GDM1 (cell line): Measurements from ENCODE around the gene ZBTB18.

Source experiments
- DNase-seq: peaks from one replicate; lab custom pipeline; 2025; lab: John Stamatoyannopoulos, UW

The ZBTB18 gene

DNA sequence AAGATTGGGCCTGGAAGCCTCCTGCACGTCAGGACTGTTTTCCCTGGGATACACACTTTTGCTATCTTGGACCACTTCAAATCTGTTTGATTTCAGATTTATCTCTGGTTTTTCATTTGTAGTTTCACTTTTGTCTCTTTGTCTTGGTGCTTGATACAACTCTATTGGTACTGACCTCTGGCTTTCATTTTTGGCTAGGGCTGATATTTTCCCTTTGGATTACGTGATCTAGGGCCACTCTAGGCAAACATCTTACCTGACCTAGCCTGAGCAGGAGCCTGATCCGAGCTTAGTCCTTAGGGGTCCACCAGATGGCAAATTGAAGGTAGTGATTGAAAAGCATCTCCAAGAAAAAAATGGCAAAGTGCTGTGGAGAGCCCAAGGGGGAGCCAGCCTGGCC lies 39.6 kb downstream of the ZBTB18 start:
- DNase-seq = no peak

DNA sequence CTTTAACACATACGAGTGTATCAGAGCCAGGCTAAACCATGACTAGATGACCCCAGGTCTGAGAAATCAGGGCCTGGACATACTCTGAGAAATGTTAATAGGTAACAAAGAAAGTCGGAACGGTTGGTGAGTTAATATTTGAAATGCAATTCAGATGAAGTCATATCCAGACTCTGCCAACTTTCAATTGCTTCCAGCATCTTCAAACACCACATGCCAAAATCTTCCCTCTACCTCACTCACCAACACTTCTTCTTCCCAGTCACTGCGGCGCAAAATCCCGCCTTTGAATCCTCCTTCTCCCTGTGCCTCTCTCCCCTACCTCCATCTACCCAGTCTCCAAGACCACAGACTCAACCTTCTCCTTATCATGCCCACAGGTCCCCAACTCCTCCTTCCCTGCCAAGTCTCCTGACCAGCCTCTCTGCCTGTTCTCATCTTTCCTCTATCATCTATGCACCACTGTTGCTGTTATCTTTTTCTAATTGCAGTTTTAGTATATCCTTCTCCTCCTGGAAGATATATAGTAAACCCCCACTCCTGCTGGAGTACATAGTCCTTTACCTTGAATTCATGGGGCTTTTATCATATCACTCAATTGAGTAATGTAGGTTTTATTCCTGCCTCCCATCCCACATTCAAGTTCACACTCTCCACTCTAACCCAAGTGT lies 41.3 kb downstream of the ZBTB18 start:
- DNase-seq = no peak

DNA sequence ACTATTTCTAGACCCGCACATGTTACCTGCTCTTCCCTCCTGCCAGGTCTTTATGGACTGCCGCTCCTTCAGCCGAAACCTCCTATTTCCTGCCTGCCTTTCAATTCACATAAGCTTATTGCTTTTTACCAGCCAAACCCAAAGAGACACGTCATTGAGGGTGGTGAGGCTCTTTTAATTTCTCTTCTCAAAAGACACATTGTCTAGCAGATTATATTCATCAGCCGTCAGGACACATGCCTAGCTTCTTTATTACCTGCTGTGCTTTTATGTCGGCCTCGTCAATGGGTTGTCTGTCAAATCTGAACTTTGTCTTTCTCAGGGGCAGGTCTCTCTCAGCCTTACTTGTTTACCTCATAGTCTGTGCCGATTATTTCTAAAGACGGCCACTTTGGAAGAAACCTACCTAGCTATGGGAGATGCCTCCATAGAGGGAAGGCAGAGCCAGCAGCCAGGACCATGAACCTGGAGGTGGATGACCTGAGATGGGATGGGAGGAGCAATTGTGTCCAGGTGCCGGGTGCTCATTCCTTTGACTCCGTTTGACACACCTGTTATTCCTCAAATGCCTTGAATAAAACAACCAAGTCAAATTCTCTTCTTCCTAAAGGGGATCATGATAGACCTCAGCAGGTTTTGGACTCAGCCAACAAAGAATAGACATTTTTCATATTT lies 42.0 kb downstream of the ZBTB18 start:
- no peak for DNase-seq

DNA sequence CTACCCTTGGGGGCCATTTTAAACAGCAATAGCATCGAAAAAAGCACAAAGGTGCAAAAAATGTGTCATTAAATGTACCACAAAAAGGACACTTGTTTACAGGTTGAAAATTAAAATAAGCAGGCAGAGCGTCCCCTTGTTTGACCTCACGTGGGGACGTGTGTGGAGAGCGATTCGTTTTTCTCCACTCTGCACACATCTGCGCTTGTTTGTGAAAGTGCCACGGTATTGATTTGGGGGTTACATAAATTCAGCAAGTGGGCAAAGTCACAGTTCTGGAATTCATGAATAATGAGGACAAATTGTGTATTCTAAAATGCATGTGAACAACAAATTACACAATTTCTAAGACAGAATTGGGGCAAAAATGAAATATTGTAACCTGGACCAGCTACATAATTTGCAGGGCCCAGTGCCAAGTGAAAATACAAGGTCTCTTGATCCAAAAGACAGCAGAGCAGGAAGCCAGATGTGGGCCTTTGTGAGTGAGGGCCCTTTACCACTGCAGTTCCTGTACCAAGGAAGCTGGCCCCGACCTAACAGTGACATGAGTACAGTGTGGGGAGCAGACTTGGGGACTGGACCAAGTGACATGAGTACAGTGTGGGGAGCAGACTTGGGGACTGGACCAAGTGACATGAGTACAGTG lies 43.9 kb downstream of the ZBTB18 start:
- DNase-seq = no peak

DNA sequence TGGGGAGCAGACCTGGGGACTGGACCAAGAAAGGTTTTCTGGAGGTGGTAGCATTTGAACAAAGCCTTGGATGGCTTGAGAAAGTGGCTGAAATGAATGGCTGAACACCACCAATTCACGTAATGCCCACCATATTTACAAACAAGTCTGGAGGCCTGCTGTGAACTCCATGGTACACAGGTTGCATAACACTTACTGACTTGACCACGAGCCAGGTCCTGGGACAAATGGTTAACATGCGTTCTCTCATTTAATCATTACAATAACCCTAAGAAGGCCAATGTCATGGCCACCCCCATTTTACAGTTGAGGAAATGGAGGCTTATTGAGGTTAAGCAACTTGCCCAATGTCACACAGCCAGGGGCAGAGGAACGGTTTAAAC lies 44.4 kb downstream of the ZBTB18 start:
- no peak for DNase-seq

DNA sequence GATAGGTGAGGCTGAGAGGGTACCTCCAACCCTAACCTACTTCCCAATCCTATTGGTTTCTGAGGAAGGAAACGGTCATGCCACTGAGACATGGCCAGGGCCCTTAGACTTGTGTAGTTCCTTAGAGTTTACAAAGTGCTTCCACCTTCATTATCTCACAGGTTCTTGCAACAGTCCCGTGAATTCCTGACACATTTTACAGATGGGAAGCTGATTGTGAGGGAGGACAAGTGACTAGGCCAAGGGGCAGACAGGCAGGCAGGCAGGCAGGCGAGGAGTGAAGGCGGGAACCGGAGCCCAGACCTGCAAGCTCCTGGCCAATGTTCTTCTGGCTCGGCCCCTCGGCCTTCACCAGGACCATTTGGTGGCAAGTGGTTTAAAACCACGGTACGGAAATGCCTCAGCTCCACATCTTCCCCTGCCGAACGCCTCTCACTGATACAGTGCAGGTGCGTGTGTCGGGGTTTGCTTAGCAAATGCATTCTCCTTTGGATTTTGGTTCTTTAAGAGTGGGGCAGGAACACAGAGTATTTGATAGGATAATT lies 45.1 kb downstream of the ZBTB18 start:
- DNase-seq = no peak

DNA sequence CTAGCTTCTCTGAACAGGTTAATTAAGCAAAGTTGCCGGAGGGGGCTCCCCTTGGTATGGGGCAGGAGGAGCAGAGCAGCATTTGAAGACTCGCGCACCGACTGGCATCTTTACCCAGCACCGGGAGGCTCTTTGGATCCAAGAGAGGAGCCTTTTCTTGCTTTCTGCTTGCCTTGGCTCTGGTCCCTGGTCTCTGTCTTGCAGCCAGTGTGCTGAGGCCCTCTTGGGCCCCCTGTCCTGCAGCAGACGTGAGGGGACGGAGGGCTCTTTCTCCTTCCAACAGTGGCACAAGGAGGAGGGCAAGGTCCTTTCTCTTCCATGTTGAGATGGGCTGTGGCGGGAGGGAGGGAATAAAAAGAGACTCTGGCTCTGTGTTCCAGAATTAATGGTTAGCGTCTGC lies 45.6 kb downstream of the ZBTB18 start:
- no peak for DNase-seq

DNA sequence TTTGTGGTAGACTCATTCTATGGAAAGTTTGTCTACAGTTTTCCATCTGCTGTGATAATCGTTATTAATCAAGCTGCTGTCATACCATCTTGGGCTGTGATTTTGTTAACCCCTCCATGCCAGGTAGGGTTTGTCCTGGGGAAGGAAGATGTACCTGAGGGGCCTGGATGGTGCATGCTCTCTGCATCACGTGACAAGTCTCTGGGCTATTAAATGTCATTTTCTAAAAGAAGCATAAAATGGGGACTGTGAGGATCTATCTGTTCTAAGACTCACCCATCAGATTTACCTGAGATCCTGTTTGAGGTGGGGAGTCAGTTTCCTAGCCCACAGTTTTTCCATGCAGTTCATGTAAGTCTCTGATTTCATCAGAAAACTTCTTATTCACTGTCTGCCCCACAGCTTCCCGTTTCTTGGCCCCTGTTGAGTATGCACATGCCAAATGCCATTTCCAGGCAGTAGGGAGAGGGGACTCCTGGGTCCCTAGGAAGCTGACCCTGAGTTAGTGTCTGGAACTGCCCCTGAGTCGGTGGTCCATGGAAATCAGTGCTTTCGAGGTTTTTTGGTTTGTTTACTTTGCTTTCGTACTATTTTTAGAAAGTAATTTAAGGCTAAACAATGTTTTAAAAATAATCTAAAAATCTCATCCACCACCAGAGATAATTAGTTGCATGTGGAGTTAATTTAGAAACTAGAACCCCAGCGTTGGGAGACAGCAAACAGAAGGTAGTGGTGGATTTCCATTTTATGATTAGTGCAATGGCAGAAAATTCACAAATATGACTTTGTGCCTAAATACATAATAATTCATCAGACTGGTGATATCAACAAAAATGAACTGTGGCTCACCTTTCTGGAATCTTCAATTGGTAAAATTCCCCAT lies 46.7 kb downstream of the ZBTB18 start:
- DNase-seq = no peak

DNA sequence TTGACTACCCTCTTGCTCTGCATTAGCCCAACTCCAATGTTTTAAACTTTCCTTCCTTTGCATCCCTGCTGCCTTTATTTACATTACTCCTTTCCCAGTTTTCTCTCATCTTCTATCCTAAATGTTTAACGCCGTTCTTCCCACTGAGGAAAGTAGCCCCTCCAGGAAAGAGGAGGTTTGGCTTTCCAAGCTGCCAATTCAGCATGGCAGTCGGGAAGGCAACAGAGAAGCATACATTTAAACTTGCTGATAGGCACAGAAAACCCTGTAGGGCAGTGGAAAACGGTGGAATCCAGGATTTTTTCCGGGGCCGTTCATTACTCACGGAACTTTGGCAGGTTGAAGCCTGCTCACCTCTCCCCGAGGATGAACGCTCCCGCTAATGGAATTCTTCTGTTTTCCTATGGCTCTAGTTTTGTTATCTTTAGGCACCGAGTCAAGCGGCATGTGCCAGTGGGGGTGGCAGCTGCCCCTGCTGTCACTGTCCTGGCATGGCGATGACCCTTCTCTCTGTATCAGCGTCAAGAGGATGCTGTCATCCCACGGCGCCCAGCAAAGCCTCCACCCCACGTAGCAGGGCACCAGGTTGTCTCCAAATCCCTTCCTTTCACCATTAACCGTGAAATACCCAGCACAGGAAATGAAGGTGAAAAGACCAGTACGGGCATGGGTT lies 48.3 kb downstream of the ZBTB18 start:
- no peak for DNase-seq

DNA sequence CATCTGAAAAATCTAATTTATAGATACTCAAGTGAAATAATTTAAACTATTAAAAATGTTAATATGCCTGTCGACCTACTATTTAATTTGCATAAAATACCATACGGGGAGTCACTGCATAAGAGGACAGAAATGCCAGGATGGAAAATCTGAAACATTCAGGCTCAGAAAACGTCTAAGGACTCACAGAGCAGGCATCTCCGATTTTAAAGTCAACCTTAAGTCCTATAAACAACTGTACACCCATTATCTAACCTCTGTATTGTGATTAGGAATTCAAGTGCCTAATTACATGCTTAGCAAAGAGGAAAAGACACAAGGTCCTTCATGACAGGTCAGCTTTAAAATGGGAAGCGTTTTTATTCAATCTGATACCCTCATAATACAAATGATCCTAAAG lies 49.2 kb downstream of the ZBTB18 start:
- DNase-seq = no peak

DNA sequence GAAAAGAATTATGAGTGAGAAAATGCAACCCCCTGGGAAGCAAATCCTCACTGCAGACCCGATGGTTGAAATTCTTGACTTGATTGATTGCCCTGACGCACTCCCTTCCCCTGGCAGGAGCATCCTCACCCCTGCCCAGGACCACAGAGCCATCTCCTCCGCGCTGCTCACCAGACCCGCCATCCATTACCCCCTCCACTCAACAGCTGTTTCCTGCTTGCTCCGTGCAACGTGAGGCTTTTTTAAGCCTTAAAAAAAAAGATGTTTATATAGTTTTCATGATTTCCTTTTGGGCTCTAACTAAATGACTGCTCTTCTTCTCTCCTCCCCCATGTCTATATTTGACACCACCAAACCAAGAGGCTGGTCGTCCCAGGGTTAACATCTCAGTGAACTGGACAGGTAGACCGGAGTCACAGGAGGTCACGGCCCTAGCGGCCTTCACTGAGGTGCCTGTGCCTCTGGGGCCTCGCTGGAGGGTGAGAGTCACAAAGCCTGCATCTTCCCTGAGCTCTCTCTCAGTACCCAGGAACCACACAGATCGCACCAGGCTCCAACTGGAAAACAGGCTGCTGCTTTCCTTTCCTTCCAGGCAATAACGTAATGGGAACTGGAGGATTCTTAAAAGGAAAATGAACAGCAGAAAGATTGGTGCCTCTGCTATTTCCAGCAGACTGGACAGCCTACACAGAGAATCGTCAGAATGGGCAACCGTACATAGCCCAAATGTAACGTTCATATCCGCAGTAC lies 49.8 kb downstream of the ZBTB18 start:
- DNase-seq = peak; percentile 56

DNA sequence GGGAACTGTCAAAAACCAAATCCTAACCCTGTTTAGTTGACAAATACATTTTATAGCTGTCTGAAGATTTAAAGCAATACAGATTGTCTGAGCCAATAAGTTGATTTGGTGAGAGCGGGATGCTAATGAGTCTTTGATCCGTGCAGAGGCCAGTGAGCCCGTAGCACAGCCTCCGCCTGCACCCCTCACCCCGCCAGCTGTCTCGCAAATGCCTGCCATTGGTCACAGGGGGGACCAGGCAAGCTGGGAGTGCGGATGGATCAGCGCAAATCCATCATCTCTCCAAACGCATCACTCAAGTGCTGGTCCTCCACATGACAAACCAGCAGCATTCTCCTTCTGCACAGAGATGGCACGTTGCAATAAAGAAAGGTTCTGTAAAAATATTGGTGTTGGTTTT lies 51.0 kb downstream of the ZBTB18 start:
- no peak for DNase-seq

DNA sequence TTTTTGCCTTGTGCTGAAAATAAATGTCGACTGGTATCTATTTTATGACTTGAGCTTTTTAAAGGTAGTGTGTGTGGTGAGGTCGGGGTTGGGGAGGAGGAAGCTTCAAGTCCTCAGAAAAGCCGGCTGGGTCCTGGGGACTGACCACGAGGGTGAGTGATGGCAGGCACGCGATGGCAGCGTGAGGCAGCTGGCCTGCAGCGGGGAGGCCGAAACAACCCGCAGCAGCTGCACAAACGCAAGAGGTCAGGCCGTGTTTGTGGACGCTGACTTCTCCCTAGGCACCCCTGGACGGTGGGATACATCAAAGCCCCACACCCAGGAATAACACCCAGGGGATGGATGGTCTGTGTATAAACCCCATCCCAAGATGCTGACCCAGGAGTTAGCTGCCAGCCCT lies 51.4 kb downstream of the ZBTB18 start:
- peak; percentile 15 for DNase-seq

DNA sequence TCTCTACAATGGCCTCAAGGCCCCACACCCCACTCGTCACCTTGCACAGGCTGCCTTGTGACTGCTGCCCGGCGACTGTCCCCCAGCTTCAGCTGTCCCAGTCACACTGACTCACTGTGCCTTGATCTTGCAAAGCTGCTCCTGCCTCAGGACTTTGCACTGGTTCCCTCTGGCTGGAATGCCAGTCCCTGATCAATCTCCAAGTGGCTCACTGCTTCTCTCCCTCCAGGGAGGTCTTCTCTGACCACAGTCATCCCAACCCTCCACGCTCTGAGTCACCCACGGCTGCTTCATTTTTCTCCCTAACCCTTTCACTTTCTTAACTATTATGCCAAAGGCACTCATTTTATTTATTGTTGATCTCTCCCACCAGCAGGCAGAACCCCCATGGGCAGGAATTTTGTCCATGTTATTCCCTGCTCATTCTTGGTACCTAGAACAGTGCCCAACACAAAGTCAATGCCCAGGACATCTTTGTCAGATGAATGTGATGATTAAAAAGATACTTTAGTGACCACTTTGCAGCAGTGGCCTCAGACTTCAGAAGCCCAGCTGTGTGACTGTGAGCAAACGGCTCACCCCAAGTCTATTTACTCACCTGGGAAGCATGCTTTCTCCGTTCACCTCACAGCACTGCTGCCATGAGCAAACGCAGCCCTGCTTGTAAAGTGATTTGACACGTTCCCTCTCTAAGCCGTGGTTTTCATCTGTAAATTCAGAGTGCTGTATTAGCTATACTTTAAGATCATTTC lies 53.4 kb downstream of the ZBTB18 start:
- no peak for DNase-seq

DNA sequence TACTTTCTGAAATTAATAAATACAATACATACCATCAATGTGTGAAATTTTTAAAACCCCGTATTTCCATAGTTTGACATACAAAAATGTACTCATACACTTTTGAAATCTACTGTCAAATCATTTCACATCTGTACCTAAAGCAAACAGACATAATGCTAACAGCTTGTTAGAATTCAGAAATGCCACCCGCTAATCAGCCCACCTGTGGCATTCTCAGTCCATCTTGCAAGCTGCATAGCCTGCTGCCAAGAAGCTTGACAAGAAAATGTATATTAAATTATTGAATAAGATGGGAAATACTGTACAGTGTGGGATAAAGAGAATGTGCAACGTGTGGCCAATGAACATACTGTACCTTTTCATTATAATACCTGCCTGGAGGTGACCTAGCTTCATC lies 55.1 kb downstream of the ZBTB18 start:
- no peak for DNase-seq
